Endothelial cell of umbilical vein (primary cell): ENCODE results near the gene ARHGDIA. TPM values are rescaled to one million over a fixed set of nuclear protein-coding genes. Genes with fewer than 3 reads are reported as not detected.

Experiments used
- BruUV-seq: library from RNA; stranded (reverse); fragments of 400-500 nt; replicated peaks from 2 replicates; lab custom pipeline; 2021; lab: Mats Ljungman, UMichigan
- CTCF ChIA-PET: fragments of 300-600, 350-600 bp; sonication (Branson Sonifier 250); formaldehyde crosslinking; loops from one replicate; lab custom pipeline; 2021; ENCODE audit warnings: antibody characterized with exemption, inconsistent platforms; lab: Charles Lee
- POLR2A ChIA-PET: fragments of 300-600, 350-600 bp; sonication (Branson Sonifier 250); formaldehyde crosslinking; loops from one replicate; lab custom pipeline; 2021; ENCODE audit warnings: antibody characterized with exemption, inconsistent platforms; lab: Charles Lee
- DNase-seq: peaks from one replicate; pipeline ENCODE4 v3.0.0-alpha.2; 2011; ENCODE audit warnings: low read depth, low spot score
- FAIRE-seq: peaks from 2 replicates; lab custom pipeline; 2011; peaks lifted over from hg19 to GRCh38; lab: Jason Lieb, UNC
- H2AFZ ChIP-seq: 2 replicates; pipeline ENCODE4 v1.6.0; 2012; ENCODE audit warnings: low read depth, low read length, control low read depth, inconsistent platforms
- H3K27ac ChIP-seq: 2 replicates; pipeline ENCODE4 v1.5.1; 2011; ENCODE audit warnings: low read depth, mild to moderate bottlenecking, control low read depth, low read length, moderate library complexity; ENCODE audit not compliant: insufficient read depth
- H3K27me3 ChIP-seq, 2 experiments: 2 replicates each; pipeline versions ENCODE4 v1.6.0 to v1.6.1; 2011; ENCODE audit warnings: low read length in 2 of 2, mixed read lengths in 1 of 2; ENCODE audit not compliant: control insufficient read depth in 2 of 2, insufficient read depth in 2 of 2
- H3K36me3 ChIP-seq, 2 experiments: 2 replicates in 1 of 2; 3 replicates in 1 of 2; pipeline ENCODE4 v1.5.1; 2011; ENCODE audit warnings: low read length in 2 of 2, mild to moderate bottlenecking in 1 of 2, moderate library complexity in 1 of 2; ENCODE audit not compliant: control insufficient read depth in 2 of 2, insufficient read depth in 2 of 2; ENCODE audit errors: extremely low read depth in 1 of 2
- H3K4me1 ChIP-seq: 3 replicates; pipeline ENCODE4 v1.5.1; 2011; ENCODE audit warnings: mild to moderate bottlenecking, low read length; ENCODE audit not compliant: control insufficient read depth, insufficient read depth; ENCODE audit errors: extremely low read depth
- H3K4me2 ChIP-seq: 2 replicates; pipeline ENCODE4 v1.6.1; 2011; ENCODE audit warnings: low read length, control low read depth, mixed read lengths; ENCODE audit not compliant: insufficient read depth
- H3K4me3 ChIP-seq, 3 experiments: fragments of 200-600 bp in 1 of 3; sonication (generic), shearing (Covaris generic) in 1 of 3; replicated peaks in 1 of 3; 2 replicates each; pipeline ENCODE4 v1.5.1; 2011 to 2016; ENCODE audit warnings: control low read depth in 3 of 3, low read length in 3 of 3, mild to moderate bottlenecking in 2 of 3, inconsistent platforms in 1 of 3, low read depth in 1 of 3, moderate library complexity in 1 of 3; ENCODE audit not compliant: insufficient read depth in 1 of 3
- H3K79me2 ChIP-seq: 2 replicates; pipeline ENCODE4 v1.6.0; 2012; ENCODE audit warnings: low read length, inconsistent platforms; ENCODE audit not compliant: control insufficient read depth, insufficient read depth
- H3K9ac ChIP-seq: replicated peaks from 2 replicates; pipeline ENCODE3; 2011; ENCODE audit warnings: low read length, control low read depth; ENCODE audit not compliant: insufficient read depth; ENCODE audit errors: extremely low read depth
- H3K9me1 ChIP-seq: replicated peaks from 3 replicates; pipeline ENCODE4 v1.6.0; 2011; ENCODE audit warnings: mild to moderate bottlenecking, low read length; ENCODE audit not compliant: control insufficient read depth, insufficient read depth; ENCODE audit errors: extremely low read depth
- H3K9me3 ChIP-seq: replicated peaks from 2 replicates; pipeline ENCODE4 v1.5.1; 2012; ENCODE audit warnings: low read length, inconsistent platforms; ENCODE audit not compliant: control insufficient read depth, insufficient read depth
- H4K20me1 ChIP-seq: replicated peaks from 2 replicates; pipeline ENCODE3; 2011; ENCODE audit warnings: mild to moderate bottlenecking, low read length; ENCODE audit not compliant: control insufficient read depth, insufficient read depth; ENCODE audit errors: extremely low read depth
- EZH2 ChIP-seq: IDR thresholded peaks from 2 replicates; pipeline ENCODE4 v1.6.1; 2012; ENCODE audit warnings: borderline replicate concordance, low read depth, mild to moderate bottlenecking, moderate library complexity, low read length, inconsistent platforms; ENCODE audit not compliant: severe bottlenecking
- FOS ChIP-seq: IDR thresholded peaks from 2 replicates; pipeline ENCODE4 v1.6.1; 2011; ENCODE audit warnings: mild to moderate bottlenecking, low read length, moderate library complexity, borderline replicate concordance; ENCODE audit not compliant: insufficient read depth
- GATA2 ChIP-seq: IDR thresholded peaks from 2 replicates; pipeline ENCODE4 v1.7.0; 2011; ENCODE audit warnings: low read depth, mild to moderate bottlenecking, moderate library complexity, mixed read lengths, low read length; ENCODE audit not compliant: insufficient read length, insufficient read depth
- JUN ChIP-seq: IDR thresholded peaks from 2 replicates; pipeline ENCODE4 v1.6.1; 2011; ENCODE audit warnings: borderline replicate concordance, low read depth; ENCODE audit not compliant: insufficient read length, insufficient read depth
- MYC ChIP-seq: IDR thresholded peaks from one replicate; pipeline ENCODE4 v1.6.1; 2011; ENCODE audit warnings: mild to moderate bottlenecking, low read depth, low read length
- POLR2A ChIP-seq: IDR thresholded peaks from 2 replicates; pipeline ENCODE4 v1.6.1; 2012; ENCODE audit warnings: low read depth, mild to moderate bottlenecking, control low read depth, low read length
- POLR2AphosphoS5 ChIP-seq: IDR thresholded peaks from 2 replicates; pipeline ENCODE4 v1.6.1; 2012; ENCODE audit warnings: low read depth, mild to moderate bottlenecking, control low read depth, low read length, moderate library complexity; ENCODE audit not compliant: insufficient read depth
- dilution Hi-C: fragments of 300-500 bp; cut with MboI; formaldehyde crosslinking; loops from one replicate; pipeline ENCODE4 v1.15.0; 2019; ENCODE audit warnings: low sequenced_read_pairs; ENCODE audit not compliant: extremely low pct_ligation_motif_present
- intact Hi-C: fragments of 100-400 bp; cut with micrococcal nuclease; formaldehyde crosslinking; loops from one replicate; pipeline ENCODE4 v1.10.0; 2022
- polyA plus RNA-seq, 4 experiments: library from polyadenylated mRNA; depleted of rRNA in 3 of 4; stranded (reverse) in 3 of 4; unstranded in 1 of 4; fragments of >200 nt; gene quantifications; 2 replicates each; pipeline versions ENCODE4 v1.2.1 to v1.2.3, GENCODE V29; 2011 to 2012; ENCODE audit warnings: missing spikeins in 1 of 4
- total RNA-seq: library from RNA; stranded (reverse); gene quantifications from 2 replicates; pipeline ENCODE4 v1.2.3, GENCODE V29; 2021
- TF ChIP-seq, protein P1 (sequence below), 2 donors: IDR thresholded peaks; 1 replicate in 1 of 2; 2 replicates in 1 of 2; pipeline ENCODE4 v1.5.1; 2011; ENCODE audit warnings: low read length in 2 of 2, mild to moderate bottlenecking in 2 of 2, moderate library complexity in 2 of 2, control low read depth in 1 of 2, inconsistent platforms in 1 of 2, low read depth in 1 of 2; ENCODE audit not compliant: insufficient read depth in 1 of 2; ENCODE audit errors: extremely low read depth in 1 of 2
- TF ChIP-seq, protein P2 (sequence below): IDR thresholded peaks from 2 replicates; pipeline ENCODE4 v1.6.1; 2011; ENCODE audit not compliant: insufficient read depth, insufficient read length

Gene ARHGDIA
- total and polyA plus RNA-seq, 2 donors (not counting 3 experiments of a cell fraction or from before 2014, with no cell fraction given) = 358 to 645 TPM

DNA sequence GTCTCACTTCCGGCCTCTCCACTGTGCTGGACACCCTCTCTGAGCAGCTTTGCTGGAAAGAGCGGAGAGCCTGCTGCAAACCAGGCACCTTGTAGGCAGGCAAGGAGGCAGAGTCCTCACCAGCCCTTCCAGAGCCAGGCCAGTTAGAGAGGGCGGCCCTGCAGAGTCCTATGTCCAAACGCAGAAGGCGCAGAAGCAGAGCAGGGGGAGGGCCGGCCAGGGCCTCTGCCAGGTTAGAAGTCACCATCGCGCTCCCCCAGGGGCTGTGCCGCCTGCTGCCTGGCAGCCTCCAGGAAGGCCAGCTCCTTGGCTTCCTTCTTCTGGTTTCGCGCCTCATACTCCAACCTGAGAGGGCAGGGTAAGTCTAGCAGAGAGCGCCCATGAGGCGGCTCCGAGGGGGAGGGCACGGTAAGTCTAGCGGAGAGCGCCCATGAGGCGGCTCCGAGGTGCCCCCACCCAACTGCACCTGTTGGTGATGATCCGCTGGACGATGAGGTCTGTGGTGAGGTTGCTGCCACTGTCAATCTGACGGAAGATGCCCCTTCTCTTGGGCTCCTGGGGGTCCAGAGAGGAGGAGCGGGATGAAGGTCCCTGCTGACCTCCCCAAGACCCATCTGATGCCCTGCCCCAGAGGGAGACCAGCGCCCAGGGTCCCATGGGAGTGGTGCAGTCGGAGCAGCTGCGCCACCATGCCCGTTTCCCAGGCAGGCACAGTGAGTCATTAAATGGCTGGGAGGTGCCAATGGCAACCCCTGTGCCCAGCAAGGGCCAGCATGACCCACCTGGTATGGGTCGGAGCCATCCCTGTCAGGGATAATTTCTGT lies 33.7 kb upstream of the ARHGDIA start:
- no peaks in the 10 kb centered on the region for H3K9me1 ChIP-seq
- peaks cover 0 to 3% of the 10 kb centered on the region in 2 experiments for H3K36me3 ChIP-seq
- intact Hi-C loops = no loop called here
- no peaks in the 10 kb centered on the region for H3K9me3 ChIP-seq
- no peak overlapping the region for H3K4me3 ChIP-seq
- ChIA-PET CTCF (interaction anchor here (1.7 kb wide), 1 partner anchor 11 kb away, joined by 4 read pairs; no protein-coding TSS in a partner anchor), POLR2A (interaction anchor here (0.6 kb wide), 1 partner anchor 12 kb away, joined by 8 read pairs; no protein-coding TSS in a partner anchor)
- dilution Hi-C loops = no loop called here
- H3K79me2 ChIP-seq = no peaks in the 10 kb centered on the region
- no peak overlapping the region for H3K9ac ChIP-seq
- BruUV-seq = TSS peak; percentile 7
- TF ChIP-seq POLR2AphosphoS5 (no peak), JUN (no peak), MYC (no peak), EZH2 (no peak), GATA2 (no peak), POLR2A (no peak), FOS (no peak)
- TF ChIP-seq, protein P1, sequence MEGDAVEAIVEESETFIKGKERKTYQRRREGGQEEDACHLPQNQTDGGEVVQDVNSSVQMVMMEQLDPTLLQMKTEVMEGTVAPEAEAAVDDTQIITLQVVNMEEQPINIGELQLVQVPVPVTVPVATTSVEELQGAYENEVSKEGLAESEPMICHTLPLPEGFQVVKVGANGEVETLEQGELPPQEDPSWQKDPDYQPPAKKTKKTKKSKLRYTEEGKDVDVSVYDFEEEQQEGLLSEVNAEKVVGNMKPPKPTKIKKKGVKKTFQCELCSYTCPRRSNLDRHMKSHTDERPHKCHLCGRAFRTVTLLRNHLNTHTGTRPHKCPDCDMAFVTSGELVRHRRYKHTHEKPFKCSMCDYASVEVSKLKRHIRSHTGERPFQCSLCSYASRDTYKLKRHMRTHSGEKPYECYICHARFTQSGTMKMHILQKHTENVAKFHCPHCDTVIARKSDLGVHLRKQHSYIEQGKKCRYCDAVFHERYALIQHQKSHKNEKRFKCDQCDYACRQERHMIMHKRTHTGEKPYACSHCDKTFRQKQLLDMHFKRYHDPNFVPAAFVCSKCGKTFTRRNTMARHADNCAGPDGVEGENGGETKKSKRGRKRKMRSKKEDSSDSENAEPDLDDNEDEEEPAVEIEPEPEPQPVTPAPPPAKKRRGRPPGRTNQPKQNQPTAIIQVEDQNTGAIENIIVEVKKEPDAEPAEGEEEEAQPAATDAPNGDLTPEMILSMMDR (IDR thresholded peaks at IDR 0.05; ENCODE audit: extremely low read depth in 1 of 2, insufficient read depth in 1 of 2, low read depth in 1 of 2, low read length in 2 of 2) = no peak
- TF ChIP-seq, protein P2, sequence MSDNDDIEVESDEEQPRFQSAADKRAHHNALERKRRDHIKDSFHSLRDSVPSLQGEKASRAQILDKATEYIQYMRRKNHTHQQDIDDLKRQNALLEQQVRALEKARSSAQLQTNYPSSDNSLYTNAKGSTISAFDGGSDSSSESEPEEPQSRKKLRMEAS = no peak
- no peak for FAIRE-seq
- H3K4me2 ChIP-seq = no peak overlapping the region
- no peaks in the 10 kb centered on the region for H3K27me3 ChIP-seq
- no peaks in the 10 kb centered on the region for H4K20me1 ChIP-seq
- H3K4me1 ChIP-seq = peaks cover 3% of the 10 kb centered on the region
- no peak overlapping the region for H2AFZ ChIP-seq
- H3K27ac ChIP-seq = no peak overlapping the region
- DNase-seq = no peak
